Activated T-cell treated with anti-CD3 and anti-CD28 coated beads, Interleukin-2, amount 50 U/mL, for 24 hours (primary cell): ENCODE measurements around the gene GATA3.

Source experiments
- DNase-seq: peaks from one replicate; pipeline ENCODE4 v3.0.0-alpha.2; 2020
- H3K27ac Mint-ChIP-seq: 2 replicates; pipeline ENCODE4 v1.8.0; 2020; ENCODE audit warnings: mild to moderate bottlenecking, mixed read lengths
- H3K27me3 Mint-ChIP-seq: 2 replicates; pipeline ENCODE4 v1.8.0; 2020; ENCODE audit warnings: mixed read lengths
- H3K36me3 Mint-ChIP-seq: 2 replicates; pipeline ENCODE4 v1.8.0; 2020; ENCODE audit warnings: low read depth, mixed read lengths
- H3K4me1 Mint-ChIP-seq: 2 replicates; pipeline ENCODE4 v1.8.0; 2020; ENCODE audit warnings: low read depth, mixed read lengths
- H3K4me3 Mint-ChIP-seq: 2 replicates; pipeline ENCODE4 v1.8.0; 2020; ENCODE audit warnings: mild to moderate bottlenecking, moderate library complexity, mixed read lengths
- H3K9me3 Mint-ChIP-seq: 2 replicates; pipeline ENCODE4 v1.8.0; 2020; ENCODE audit warnings: mixed read lengths

The GATA3 gene

DNA sequence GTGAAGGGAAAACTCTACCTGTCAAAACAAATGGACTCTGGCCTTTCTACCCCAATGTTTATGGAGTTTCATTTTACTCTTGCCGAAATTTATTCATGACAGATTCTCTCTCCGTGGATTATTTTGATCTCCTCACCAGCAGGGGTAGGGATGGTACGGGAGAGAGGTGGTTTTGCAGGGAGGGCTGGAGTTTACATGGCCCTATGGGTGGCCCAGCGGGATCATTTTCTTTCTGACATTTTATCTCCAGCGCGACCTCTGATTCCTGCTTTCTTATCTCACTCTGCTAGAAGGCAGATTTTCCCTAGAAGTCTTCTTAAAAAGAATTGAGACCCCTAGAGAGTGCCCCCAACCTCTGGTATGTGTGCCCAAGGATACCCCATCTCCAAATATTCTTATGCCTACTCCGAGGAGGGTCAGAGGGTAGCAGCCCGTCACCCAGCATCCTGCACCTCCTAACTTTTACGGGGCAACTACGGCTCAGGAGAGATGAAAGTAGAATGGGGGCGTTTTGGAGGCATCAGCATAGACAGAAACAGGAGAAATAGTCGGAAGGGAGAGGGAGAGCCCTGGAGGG, 10.1 kb upstream of the GATA3 start:
- Mint-ChIP-seq H3K36me3 (no peaks in the 10 kb centered on the region), H3K27me3 (peaks cover 97% of the 10 kb centered on the region), H3K9me3 (no peaks in the 10 kb centered on the region), H3K27ac (no peak overlapping the region), H3K4me1 (peaks cover 75% of the 10 kb centered on the region), H3K4me3 (peak overlapping the region; percentile 71)
- DNase-seq = no peak

- peak; percentile 47 for DNase-seq
- H3K4me3 Mint-ChIP-seq = peak overlapping the region; percentile 71
- H3K9me3 Mint-ChIP-seq = no peaks in the 10 kb centered on the region
- H3K27me3 Mint-ChIP-seq = peaks cover 90% of the 10 kb centered on the region
- peaks cover 74% of the 10 kb centered on the region for H3K4me1 Mint-ChIP-seq
- peak overlapping the region; percentile 13 for H3K27ac Mint-ChIP-seq
- H3K36me3 Mint-ChIP-seq = no peaks in the 10 kb centered on the region
Measured at GRCh38 chr10:8044908-8045725, 9.4 kb upstream of the GATA3 start.

GRCh38 chr10:8045726-8046494, 8.6 kb upstream of the GATA3 start:
- Mint-ChIP-seq H3K4me3 (peak overlapping the region; percentile 71), H3K27me3 (peaks cover 86% of the 10 kb centered on the region), H3K27ac (no peak overlapping the region), H3K36me3 (no peaks in the 10 kb centered on the region), H3K9me3 (no peaks in the 10 kb centered on the region), H3K4me1 (peaks cover 77% of the 10 kb centered on the region)
- peak; percentile 37 for DNase-seq

- DNase-seq = peak; percentile 44
- Mint-ChIP-seq H3K27ac (no peak overlapping the region), H3K9me3 (no peaks in the 10 kb centered on the region), H3K36me3 (no peaks in the 10 kb centered on the region), H3K4me3 (peak overlapping the region; percentile 4), H3K4me1 (peaks cover 73% of the 10 kb centered on the region), H3K27me3 (peaks cover 80% of the 10 kb centered on the region)
Measured at GRCh38 chr10:8047452-8048280, 6.8 kb upstream of the GATA3 start.

- Mint-ChIP-seq H3K27ac (no peak overlapping the region), H3K9me3 (no peaks in the 10 kb centered on the region), H3K4me3 (peak overlapping the region; percentile 64), H3K36me3 (no peaks in the 10 kb centered on the region), H3K4me1 (peaks cover 73% of the 10 kb centered on the region), H3K27me3 (peaks cover 78% of the 10 kb centered on the region)
- DNase-seq = peak; percentile 57
Measured at GRCh38 chr10:8048281-8049008, 6.0 kb upstream of the GATA3 start.

DNA sequence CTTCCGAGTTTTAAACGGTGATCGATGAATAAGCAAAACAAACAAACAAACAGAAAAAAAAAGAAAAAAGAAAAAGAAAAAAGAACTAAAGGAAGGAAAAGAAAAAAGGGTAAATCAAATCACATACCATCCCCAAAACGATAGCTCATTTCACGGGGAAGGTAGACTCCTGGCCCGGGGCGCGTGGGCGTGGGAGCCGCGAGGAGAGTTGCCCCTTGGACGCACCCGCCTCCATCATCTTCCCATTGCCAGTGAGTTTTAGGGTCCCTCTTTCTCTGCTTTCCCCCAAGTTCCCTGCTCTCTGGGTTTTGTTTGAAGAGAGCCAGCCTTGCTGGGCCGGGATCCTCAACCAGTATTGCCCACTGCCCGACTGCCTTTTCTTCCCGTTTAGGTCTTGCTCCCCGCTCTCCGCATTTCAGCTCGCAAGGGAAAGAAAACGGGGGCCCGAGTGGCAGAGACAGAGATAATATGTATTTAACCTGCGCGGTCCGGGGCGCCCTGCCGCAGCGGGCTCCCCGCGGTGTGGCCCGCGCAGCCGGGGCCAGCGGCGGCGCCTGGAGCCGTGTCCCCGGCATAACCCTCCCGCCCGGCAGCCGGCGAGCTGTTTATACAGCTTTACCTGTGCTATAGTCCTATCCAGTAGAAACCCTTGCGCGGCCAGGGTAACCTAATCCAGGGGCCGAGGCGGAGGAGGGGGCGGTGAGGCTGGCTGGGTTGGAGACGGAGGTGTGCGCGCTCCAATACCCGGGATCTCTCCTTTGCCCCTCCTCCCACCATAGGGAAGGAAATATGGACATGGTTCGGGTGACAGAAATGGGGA, 5.2 kb upstream of the GATA3 start:
- H3K27ac Mint-ChIP-seq = peak overlapping the region; percentile 61
- peaks cover 70% of the 10 kb centered on the region for H3K27me3 Mint-ChIP-seq
- peaks cover 70% of the 10 kb centered on the region for H3K4me1 Mint-ChIP-seq
- peaks cover 2% of the 10 kb centered on the region for H3K36me3 Mint-ChIP-seq
- H3K9me3 Mint-ChIP-seq = no peaks in the 10 kb centered on the region
- DNase-seq = peak; percentile 53
- H3K4me3 Mint-ChIP-seq = peak overlapping the region; percentile 64

- Mint-ChIP-seq H3K36me3 (peaks cover 6% of the 10 kb centered on the region), H3K27ac (no peak overlapping the region), H3K27me3 (peaks cover 62% of the 10 kb centered on the region), H3K9me3 (no peaks in the 10 kb centered on the region), H3K4me3 (peak overlapping the region; percentile 71), H3K4me1 (peaks cover 63% of the 10 kb centered on the region)
- no peak for DNase-seq
Measured at GRCh38 chr10:8049865-8050555, 4.5 kb upstream of the GATA3 start.

DNA sequence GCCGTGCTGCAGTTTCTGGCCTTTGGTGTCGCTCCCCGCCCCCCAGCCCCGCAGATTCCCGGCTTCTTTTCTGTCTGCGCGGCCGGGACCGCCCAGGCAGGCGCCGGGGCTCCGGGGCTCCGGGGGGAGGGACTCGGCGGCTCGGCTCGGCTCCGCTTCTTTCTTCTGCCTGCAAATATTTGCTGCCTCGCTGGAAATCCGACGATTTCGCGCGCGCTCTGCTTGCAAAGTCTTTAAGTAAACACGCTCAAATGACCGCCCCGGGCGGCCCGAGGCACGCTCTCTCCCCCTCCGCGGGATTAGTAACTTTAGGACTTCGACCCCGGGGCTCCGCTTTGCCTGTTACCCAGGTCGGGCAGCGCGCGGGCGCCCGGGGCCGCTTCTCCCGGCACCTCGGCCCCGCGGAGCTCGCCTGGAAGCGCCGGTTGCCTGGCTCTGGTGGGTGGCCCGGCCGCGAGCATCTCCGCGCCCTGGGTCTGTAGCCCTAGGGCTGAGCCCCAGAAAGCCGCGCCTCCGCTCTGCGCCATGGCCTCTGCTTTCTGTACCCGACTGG, 3.9 kb upstream of the GATA3 start:
- Mint-ChIP-seq H3K27me3 (peaks cover 56% of the 10 kb centered on the region), H3K4me1 (peaks cover 57% of the 10 kb centered on the region), H3K9me3 (no peaks in the 10 kb centered on the region), H3K36me3 (peaks cover 12% of the 10 kb centered on the region), H3K4me3 (peak overlapping the region; percentile 71), H3K27ac (peak overlapping the region; percentile 74)
- peak; percentile 68 for DNase-seq

DNA sequence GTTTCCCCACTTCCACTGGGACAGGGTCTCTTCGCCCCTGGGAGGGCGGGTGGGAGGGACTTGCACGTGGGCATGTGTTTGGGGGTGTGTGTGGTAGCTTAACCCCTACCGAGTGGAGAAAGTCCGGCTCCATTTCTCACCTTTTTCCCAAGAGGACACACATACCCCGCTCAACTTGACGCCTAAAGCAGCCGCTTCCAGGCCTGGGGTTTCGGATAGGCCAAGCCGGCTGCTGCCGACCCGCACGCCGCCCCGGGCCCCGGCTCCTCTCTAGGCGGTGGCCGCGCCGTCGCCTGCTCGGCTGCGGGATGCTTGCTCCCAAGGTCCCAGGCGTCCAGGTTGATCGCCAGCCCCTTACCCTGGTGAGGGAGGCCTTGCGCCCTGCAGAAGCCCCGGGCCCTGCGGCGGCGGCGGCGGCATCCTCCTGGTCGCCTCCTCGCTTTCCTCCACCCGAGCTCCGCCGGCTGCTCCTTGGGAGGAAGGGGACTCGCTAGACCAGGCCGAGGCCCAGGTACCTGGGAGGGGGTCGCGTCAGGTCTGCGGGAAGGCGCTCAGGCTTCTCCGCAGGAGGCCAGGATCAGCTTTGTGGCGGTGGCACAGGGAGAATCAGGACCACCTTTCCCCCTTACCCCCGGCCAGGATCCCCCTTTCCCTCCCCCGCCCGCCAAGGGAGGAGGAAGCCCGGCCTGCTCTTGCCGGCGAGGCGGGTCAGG, 3.2 kb upstream of the GATA3 start:
- Mint-ChIP-seq H3K27me3 (peaks cover 50% of the 10 kb centered on the region), H3K4me3 (peak overlapping the region; percentile 39), H3K27ac (no peak overlapping the region), H3K36me3 (peaks cover 15% of the 10 kb centered on the region), H3K4me1 (peaks cover 50% of the 10 kb centered on the region), H3K9me3 (no peaks in the 10 kb centered on the region)
- peak; percentile 58 for DNase-seq

DNA sequence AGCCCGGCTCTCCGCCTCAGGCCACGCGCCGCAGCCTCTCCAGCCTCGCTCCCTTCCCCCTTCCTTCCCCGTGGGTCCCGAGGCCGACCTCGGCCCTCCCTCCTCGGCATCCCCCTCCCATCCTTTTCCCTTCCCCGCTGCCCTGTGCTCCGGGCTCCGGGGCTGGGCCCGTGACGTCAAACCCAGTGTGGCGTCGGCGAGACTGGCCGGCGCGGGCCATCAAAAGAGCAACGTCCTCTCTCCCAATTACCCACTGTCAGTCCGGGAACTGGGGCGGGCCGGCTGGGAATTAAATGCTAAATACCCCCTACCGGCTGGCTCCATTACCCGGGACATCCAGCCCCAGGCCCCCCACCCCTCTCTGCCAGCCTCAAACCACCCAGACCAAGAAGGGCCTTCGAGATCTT, 2.6 kb upstream of the GATA3 start:
- H3K27me3 Mint-ChIP-seq = peaks cover 44% of the 10 kb centered on the region
- peak; percentile 52 for DNase-seq
- H3K9me3 Mint-ChIP-seq = no peaks in the 10 kb centered on the region
- peaks cover 48% of the 10 kb centered on the region for H3K4me1 Mint-ChIP-seq
- peak overlapping the region; percentile 95 for H3K4me3 Mint-ChIP-seq
- peak overlapping the region; percentile 75 for H3K27ac Mint-ChIP-seq
- H3K36me3 Mint-ChIP-seq = peaks cover 20% of the 10 kb centered on the region

GRCh38 chr10:8052341-8052955, 2.0 kb upstream of the GATA3 start:
- Mint-ChIP-seq H3K9me3 (no peaks in the 10 kb centered on the region), H3K4me1 (peaks cover 49% of the 10 kb centered on the region), H3K36me3 (peaks cover 26% of the 10 kb centered on the region), H3K4me3 (peak overlapping the region; percentile 95), H3K27me3 (peaks cover 38% of the 10 kb centered on the region), H3K27ac (peak overlapping the region; percentile 75)
- DNase-seq = peak; percentile 63
